Neuronal stem cell (in vitro differentiated cells): ENCODE measurements around the gene TMOD1.

ENCODE experiments used
- DNase-seq: peaks from one replicate; pipeline ENCODE4 v3.0.0-alpha.2; 2013; ENCODE audit warnings: low spot score
- H2AFZ ChIP-seq: one replicate; pipeline ENCODE4 v1.6.1; 2013; ENCODE audit warnings: mild to moderate bottlenecking, low read length, inconsistent platforms
- H2AK5ac ChIP-seq: 2 replicates; pipeline ENCODE4 v1.6.1; 2013; ENCODE audit warnings: low read depth, mild to moderate bottlenecking, inconsistent platforms, low read length, moderate library complexity, mixed read lengths
- H2BK120ac ChIP-seq: 2 replicates; pipeline ENCODE4 v1.6.1; 2013; ENCODE audit warnings: low read depth, mild to moderate bottlenecking, inconsistent platforms, low read length, moderate library complexity, mixed read lengths
- H2BK12ac ChIP-seq: one replicate; pipeline ENCODE4 v1.6.1; 2013; ENCODE audit warnings: low read length, inconsistent platforms
- H2BK15ac ChIP-seq: 2 replicates; pipeline ENCODE4 v1.6.1; 2013; ENCODE audit warnings: mild to moderate bottlenecking, low read length, inconsistent platforms, mixed read lengths
- H2BK5ac ChIP-seq: one replicate; pipeline ENCODE4 v1.6.1; 2013; ENCODE audit warnings: inconsistent platforms, mild to moderate bottlenecking, low read length, moderate library complexity
- H3K14ac ChIP-seq: one replicate; pipeline ENCODE4 v1.6.1; 2013; ENCODE audit warnings: low read length, inconsistent platforms
- H3K18ac ChIP-seq: 2 replicates; pipeline ENCODE4 v1.6.1; 2013; ENCODE audit warnings: low read length, inconsistent platforms
- H3K23ac ChIP-seq: 2 replicates; pipeline ENCODE4 v1.6.1; 2013; ENCODE audit warnings: low read depth, mild to moderate bottlenecking, mixed read lengths, low read length, inconsistent platforms; ENCODE audit not compliant: poor library complexity
- H3K27ac ChIP-seq: replicated peaks from 3 replicates; pipeline ENCODE4 v1.5.1; 2013; ENCODE audit warnings: low read length, inconsistent platforms
- H3K27me3 ChIP-seq, 3 experiments: 2 replicates each; pipeline ENCODE4 v1.6.1; 2013; ENCODE audit warnings: low read length in 3 of 3, mild to moderate bottlenecking in 2 of 3, inconsistent platforms in 1 of 3, low read depth in 1 of 3, mixed read lengths in 1 of 3, moderate library complexity in 1 of 3; ENCODE audit not compliant: control insufficient read depth in 3 of 3, insufficient read depth in 3 of 3
- H3K36me3 ChIP-seq, 2 donors: replicated peaks in 1 of 2; 2 replicates each; pipeline ENCODE4 v1.6.1; 2013; ENCODE audit warnings: low read length in 2 of 2; ENCODE audit not compliant: control insufficient read depth in 2 of 2, insufficient read depth in 2 of 2
- H3K4ac ChIP-seq: 2 replicates; pipeline ENCODE4 v1.6.1; 2013; ENCODE audit warnings: inconsistent platforms, mild to moderate bottlenecking, low read length, moderate library complexity
- H3K4me1 ChIP-seq, 2 donors: 1 replicate in 1 of 2; 2 replicates in 1 of 2; pipeline ENCODE4 v1.6.1; 2013; ENCODE audit warnings: low read length in 2 of 2, low read depth in 1 of 2; ENCODE audit not compliant: control insufficient read depth in 2 of 2, insufficient read depth in 1 of 2
- H3K4me2 ChIP-seq: one replicate; pipeline ENCODE4 v1.6.1; 2013; ENCODE audit warnings: mild to moderate bottlenecking, low read length, inconsistent platforms; ENCODE audit not compliant: insufficient read depth, poor library complexity, severe bottlenecking
- H3K4me3 ChIP-seq, 2 donors: 2 replicates each; pipeline ENCODE4 v1.5.1; 2013; ENCODE audit warnings: low read length in 2 of 2, mild to moderate bottlenecking in 2 of 2, inconsistent platforms in 1 of 2, moderate library complexity in 1 of 2
- H3K79me1 ChIP-seq: one replicate; pipeline ENCODE4 v1.6.1; 2013; ENCODE audit warnings: low read depth, mild to moderate bottlenecking, inconsistent platforms, low read length, moderate library complexity
- H3K9ac ChIP-seq: one replicate; pipeline ENCODE4 v1.6.1; 2013; ENCODE audit warnings: mild to moderate bottlenecking, low read depth, low read length, inconsistent platforms; ENCODE audit not compliant: poor library complexity
- H3K9me3 ChIP-seq, 2 donors: replicated peaks in 1 of 2; 2 replicates each; pipeline versions ENCODE3 to v1.6.1; 2013; ENCODE audit warnings: low read length in 2 of 2, mild to moderate bottlenecking in 2 of 2, inconsistent platforms in 1 of 2, low read depth in 1 of 2, mixed read lengths in 1 of 2, moderate library complexity in 1 of 2; ENCODE audit not compliant: control insufficient read depth in 2 of 2, insufficient read depth in 1 of 2
- H4K8ac ChIP-seq: one replicate; pipeline ENCODE4 v1.6.1; 2013; ENCODE audit warnings: low read depth, mild to moderate bottlenecking, inconsistent platforms, low read length, moderate library complexity
- H4K91ac ChIP-seq: one replicate; pipeline ENCODE4 v1.6.1; 2013; ENCODE audit warnings: low read length, low read depth, mild to moderate bottlenecking, inconsistent platforms; ENCODE audit not compliant: poor library complexity
- WGBS, 2 donors: extraction: QIAGEN DNeasy Blood & Tissue Kit; methylation state at CpG; one replicate each; pipeline ENCODE4 v1.1.7; 2013; ENCODE audit warnings: missing lambda C conversion rate in 2 of 2, mixed read lengths in 1 of 2; ENCODE audit not compliant: insufficient read length in 2 of 2, insufficient replicate concordance in 1 of 2; ENCODE audit errors: extremely low coverage in 2 of 2; 5-methylcytosine and 5-hydroxymethylcytosine counted together

Gene TMOD1

DNA sequence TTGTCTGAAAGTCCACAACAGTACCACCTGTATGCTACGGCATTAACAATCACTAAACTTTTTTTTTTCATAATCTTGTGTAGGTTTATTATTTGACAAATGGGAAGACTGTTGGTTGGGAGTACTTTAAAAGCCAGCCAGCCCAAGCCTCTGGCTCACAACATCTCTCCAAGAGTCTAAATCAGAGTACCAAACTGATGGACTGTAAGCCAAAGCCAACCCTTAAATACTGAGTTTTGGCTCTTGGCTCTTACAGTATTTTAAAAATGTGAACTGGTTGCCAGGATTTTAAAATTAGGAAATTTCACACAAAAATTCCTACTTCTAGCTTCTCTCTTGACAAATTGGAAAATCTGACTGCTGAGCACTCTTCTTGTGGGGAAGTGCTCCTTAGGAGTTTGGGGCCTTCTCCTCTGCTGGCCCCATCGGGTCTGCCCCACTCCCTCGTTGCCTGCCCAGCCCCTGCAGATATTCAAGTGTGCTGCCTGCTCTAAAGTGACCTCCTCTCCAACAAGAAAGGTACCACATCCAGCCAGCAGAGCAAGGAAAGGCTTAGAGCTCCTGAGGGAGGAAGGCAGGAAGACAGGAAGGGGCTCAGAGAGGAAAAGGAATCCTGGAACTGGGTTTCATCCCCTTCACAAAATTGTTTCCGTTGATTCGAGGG is 21.8 kb upstream of the TMOD1 start:
- no peak overlapping the region for H3K4me3 ChIP-seq
- H4K8ac ChIP-seq, result no peak overlapping the region
- no peak overlapping the region for H4K91ac ChIP-seq
- no peak overlapping the region for H2BK5ac ChIP-seq
- no peak overlapping the region for H2BK120ac ChIP-seq
- no peak overlapping the region for H3K18ac ChIP-seq
- peaks cover 0 to 4% of the 10 kb centered on the region in 2 donors for H3K9me3 ChIP-seq
- no CpG with 5 or more reads among the region's 5 CpGs for WGBS, 2 donors
- DNase-seq, result no peak
- peak overlapping the region; percentile 32 for H3K9ac ChIP-seq
- no peaks in the 10 kb centered on the region for H3K4me1 ChIP-seq
- no peak overlapping the region for H3K27ac ChIP-seq
- H2BK15ac ChIP-seq, result no peak overlapping the region
- peaks cover 0 to 2% (median 0%) of the 10 kb centered on the region in 3 experiments for H3K27me3 ChIP-seq
- no peak overlapping the region for H2AFZ ChIP-seq
- no peaks in the 10 kb centered on the region for H3K36me3 ChIP-seq
- no peaks in the 10 kb centered on the region for H3K79me1 ChIP-seq
- H2BK12ac ChIP-seq, result no peak overlapping the region
- no peak overlapping the region for H3K14ac ChIP-seq
- H3K4ac ChIP-seq, result no peak overlapping the region
- H2AK5ac ChIP-seq, result no peak overlapping the region
- H3K4me2 ChIP-seq, result no peak overlapping the region
- no peak overlapping the region for H3K23ac ChIP-seq

DNA sequence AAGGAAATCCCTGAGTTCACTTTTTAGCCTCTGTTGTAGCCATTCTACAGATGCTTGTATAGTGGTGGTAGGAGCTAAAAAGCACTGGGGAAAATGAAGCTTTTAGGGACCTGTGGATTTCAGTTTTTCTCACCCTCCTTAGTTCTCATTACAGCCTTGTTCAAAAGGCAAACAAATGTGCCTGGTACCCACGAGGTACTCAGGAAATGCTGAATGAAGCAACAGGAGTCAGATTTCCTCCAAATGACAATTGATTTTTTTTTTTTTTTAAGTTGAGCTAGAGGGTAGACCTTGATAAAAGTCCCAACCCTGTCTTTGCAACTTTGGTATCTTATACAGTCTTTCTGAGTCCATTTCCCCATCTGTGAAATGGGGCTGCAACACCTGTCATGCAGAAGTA is 21.3 kb upstream of the TMOD1 start:
- Histone ChIP-seq H3K4me2 (no peak overlapping the region), H3K36me3 (no peaks in the 10 kb centered on the region), H2BK5ac (no peak overlapping the region), H4K8ac (no peak overlapping the region), H3K23ac (no peak overlapping the region), H4K91ac (no peak overlapping the region), H2BK15ac (no peak overlapping the region), H2AK5ac (no peak overlapping the region), H3K79me1 (no peaks in the 10 kb centered on the region), H3K9ac (no peak overlapping the region), H3K4me1 (no peaks in the 10 kb centered on the region), H3K18ac (no peak overlapping the region), H3K27me3 (peaks cover 0 to 2% (median 0%) of the 10 kb centered on the region in 3 experiments), H3K4me3 (no peak overlapping the region), H2BK12ac (no peak overlapping the region), H3K27ac (no peak overlapping the region), H3K9me3 (peaks cover 0 to 4% of the 10 kb centered on the region in 2 donors), H3K4ac (no peak overlapping the region), H3K14ac (no peak overlapping the region), H2AFZ (no peak overlapping the region), H2BK120ac (no peak overlapping the region)
- DNase-seq, result no peak
- no CpG with 5 or more reads among the region's 1 CpG for WGBS, 2 donors

GRCh38 chr9:97480749-97481148 is 20.7 kb upstream of the TMOD1 start:
- H2BK120ac ChIP-seq, result no peak overlapping the region
- no peak overlapping the region for H2BK5ac ChIP-seq
- H2AFZ ChIP-seq, result no peak overlapping the region
- no peak overlapping the region for H3K4me3 ChIP-seq
- WGBS, 2 donors, result no CpG with 5 or more reads among the region's 1 CpG
- H3K23ac ChIP-seq, result no peak overlapping the region
- DNase-seq, result no peak
- no peak overlapping the region for H3K27ac ChIP-seq
- peaks cover 0 to 2% (median 0%) of the 10 kb centered on the region in 3 experiments for H3K27me3 ChIP-seq
- H2AK5ac ChIP-seq, result no peak overlapping the region
- H2BK15ac ChIP-seq, result no peak overlapping the region
- H3K36me3 ChIP-seq, result no peaks in the 10 kb centered on the region
- H3K4ac ChIP-seq, result no peak overlapping the region
- H3K9ac ChIP-seq, result no peak overlapping the region
- H3K4me2 ChIP-seq, result no peak overlapping the region
- H3K14ac ChIP-seq, result no peak overlapping the region
- H3K79me1 ChIP-seq, result no peaks in the 10 kb centered on the region
- no peak overlapping the region for H2BK12ac ChIP-seq
- no peak overlapping the region for H4K91ac ChIP-seq
- H3K9me3 ChIP-seq, result peaks cover 0 to 4% of the 10 kb centered on the region in 2 donors
- H4K8ac ChIP-seq, result no peak overlapping the region
- no peaks in the 10 kb centered on the region for H3K4me1 ChIP-seq
- no peak overlapping the region for H3K18ac ChIP-seq

DNA sequence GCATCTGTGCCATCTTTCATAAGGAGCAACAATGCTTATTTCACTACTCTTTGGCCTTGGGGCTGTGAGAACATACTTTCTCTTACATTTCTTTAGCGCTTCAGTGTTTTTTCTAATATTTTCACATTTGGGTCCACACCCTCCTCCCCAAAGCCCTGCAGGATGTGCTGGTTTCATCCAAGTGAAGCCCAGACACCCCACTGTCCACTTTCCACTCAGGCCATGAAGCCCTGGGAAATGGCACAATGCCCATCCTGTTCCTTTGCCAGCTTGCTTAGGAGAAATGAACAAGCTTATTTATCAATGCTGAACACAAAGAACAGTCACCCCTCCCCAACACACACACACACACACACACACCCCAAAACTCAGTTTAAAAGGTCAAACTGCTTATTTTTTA is 17.3 kb upstream of the TMOD1 start:
- H2BK15ac ChIP-seq, result no peak overlapping the region

More for the DNA sequence above, 17.3 kb upstream of the TMOD1 start:
- H2BK120ac ChIP-seq, result no peak overlapping the region
- no peaks in the 10 kb centered on the region for H3K36me3 ChIP-seq
- H4K8ac ChIP-seq, result no peak overlapping the region
- H3K9me3 ChIP-seq, result peaks cover 0 to 4% of the 10 kb centered on the region in 2 donors
- H2BK12ac ChIP-seq, result no peak overlapping the region
- DNase-seq, result no peak
- H3K4me2 ChIP-seq, result no peak overlapping the region
- WGBS, 2 donors, result no CpG with 5 or more reads among the region's 1 CpG
- H2BK5ac ChIP-seq, result no peak overlapping the region
- no peaks in the 10 kb centered on the region for H3K79me1 ChIP-seq
- H3K14ac ChIP-seq, result no peak overlapping the region
- H3K4me1 ChIP-seq, result no peaks in the 10 kb centered on the region
- no peak overlapping the region for H4K91ac ChIP-seq
- H2AK5ac ChIP-seq, result no peak overlapping the region
- no peak overlapping the region for H3K4ac ChIP-seq
- no peak overlapping the region for H3K4me3 ChIP-seq
- no peak overlapping the region for H2AFZ ChIP-seq
- H3K27ac ChIP-seq, result no peak overlapping the region
- no peak overlapping the region for H3K9ac ChIP-seq
- H3K18ac ChIP-seq, result no peak overlapping the region
- H3K27me3 ChIP-seq, result peaks cover 0 to 2% (median 0%) of the 10 kb centered on the region in 3 experiments
- H3K23ac ChIP-seq, result no peak overlapping the region
